Ramos (cell line): Measurements from ENCODE around the gene NFKBIB.

Experiments
- in situ Hi-C: fragments of 300-500 bp; cut with MboI; formaldehyde crosslinking; loops from one replicate; pipeline ENCODE4 v1.14.3; 2022; ENCODE audit warnings: low sequenced_read_pairs; ENCODE audit not compliant: unreplicated experiment

The NFKBIB gene

GRCh38 chr19:38900743-38901190 lies 998 bp downstream of the NFKBIB start:
- in situ Hi-C loops, result no loop called here

- in situ Hi-C loops, result no loop called here
Observed at GRCh38 chr19:38901683-38902082, 1.9 kb downstream of the NFKBIB start.

DNA sequence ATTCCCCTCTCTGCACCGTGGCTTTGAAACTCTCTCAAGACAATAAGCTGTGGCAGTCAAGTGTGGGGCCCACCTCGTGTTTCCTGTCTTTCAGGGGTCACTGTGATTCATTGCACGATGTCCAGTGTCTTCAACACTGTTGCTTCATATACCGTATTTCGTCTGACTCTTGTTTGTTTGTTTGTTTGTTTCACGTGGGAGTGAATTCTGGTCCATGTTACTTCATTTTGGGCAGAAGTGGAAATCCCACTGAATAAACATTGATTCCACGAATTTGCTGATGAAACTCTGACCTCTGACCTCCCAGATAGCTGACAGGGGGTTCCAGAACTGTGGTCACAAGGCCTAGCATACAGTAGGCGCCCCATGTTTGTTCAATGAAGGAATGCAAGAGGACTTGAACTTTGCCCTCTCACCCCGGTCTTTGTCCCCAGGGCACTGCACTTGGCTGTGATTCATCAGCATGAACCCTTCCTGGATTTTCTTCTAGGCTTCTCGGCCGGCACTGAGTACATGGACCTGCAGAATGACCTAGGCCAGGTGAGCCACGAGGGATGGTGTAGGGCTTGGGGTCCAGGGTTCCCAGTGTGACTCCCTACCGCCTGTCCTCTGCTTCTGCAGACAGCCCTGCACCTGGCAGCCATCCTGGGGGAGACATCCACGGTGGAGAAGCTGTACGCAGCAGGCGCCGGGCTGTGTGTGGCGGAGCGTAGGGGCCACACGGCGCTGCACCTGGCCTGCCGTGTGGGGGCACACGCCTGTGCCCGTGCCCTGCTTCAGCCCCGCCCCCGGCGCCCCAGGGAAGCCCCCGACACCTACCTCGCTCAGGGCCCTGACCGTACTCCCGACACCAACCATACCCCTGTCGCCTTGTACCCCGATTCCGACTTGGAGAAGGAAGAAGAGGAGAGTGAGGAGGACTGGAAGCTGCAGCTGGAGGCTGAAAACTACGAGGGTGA lies 5.1 kb downstream of the NFKBIB start:
- in situ Hi-C loops, result no loop called here

DNA sequence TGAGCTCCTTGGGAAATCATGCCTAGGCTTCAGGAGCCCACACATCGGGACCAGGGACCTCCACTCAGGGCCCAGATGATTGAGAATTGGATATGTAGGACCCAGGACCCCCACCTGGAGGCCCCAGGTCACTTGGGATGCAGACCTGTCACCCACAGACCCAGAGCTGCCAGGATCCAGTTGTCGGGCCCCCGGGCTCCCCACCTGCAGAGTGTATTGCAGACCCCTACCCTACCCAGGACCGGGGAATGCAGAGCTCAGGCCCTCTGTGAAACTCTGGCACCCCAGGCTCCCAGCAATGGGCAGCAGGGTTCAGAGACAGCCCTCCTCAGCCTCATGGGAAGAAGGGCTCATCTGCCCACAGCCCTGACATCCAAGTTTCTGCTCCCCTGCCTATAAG lies 5.9 kb downstream of the NFKBIB start:
- in situ Hi-C loops, result no loop called here

DNA sequence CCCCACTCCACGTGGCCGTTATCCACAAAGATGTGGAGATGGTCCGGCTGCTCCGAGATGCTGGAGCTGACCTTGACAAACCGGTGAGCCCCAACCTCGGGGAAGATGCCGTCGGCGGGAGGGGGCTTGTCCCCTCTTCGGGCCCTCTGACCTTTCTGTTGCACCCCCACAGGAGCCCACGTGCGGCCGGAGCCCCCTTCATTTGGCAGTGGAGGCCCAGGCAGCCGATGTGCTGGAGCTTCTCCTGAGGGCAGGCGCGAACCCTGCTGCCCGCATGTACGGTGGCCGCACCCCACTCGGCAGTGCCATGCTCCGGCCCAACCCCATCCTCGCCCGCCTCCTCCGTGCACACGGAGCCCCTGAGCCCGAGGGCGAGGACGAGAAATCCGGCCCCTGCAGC lies 7.5 kb downstream of the NFKBIB start:
- in situ Hi-C loops, result no loop called here

GRCh38 chr19:38907670-38908069 lies 7.9 kb downstream of the NFKBIB start:
- in situ Hi-C loops, result no loop called here

GRCh38 chr19:38908911-38909310 lies 9.1 kb downstream of the NFKBIB start:
- in situ Hi-C loops, result no loop called here

DNA sequence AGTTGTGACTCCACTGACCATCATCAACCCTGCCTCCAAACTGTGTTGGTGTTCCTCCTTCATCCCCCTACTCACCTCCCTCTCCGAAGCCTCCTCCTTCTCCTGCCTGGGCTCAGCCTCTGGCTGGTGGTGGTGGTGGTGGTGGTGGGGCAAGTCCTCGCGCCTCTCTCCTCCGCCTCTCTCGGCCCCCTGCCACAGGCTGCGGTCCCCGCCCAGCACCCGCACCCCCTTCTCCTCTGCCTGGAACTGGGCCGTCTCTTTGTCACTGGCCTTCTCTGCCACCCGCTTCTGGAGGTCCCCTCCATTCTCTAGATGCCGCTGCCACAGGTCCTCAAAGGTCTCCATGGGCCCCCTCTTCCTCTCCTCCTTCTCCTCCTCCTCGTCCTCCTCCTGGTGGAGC lies 10.7 kb downstream of the NFKBIB start:
- in situ Hi-C loops, result no loop called here

- in situ Hi-C loops, result no loop called here
Observed at GRCh38 chr19:38911388-38912001, 11.7 kb downstream of the NFKBIB start.

- in situ Hi-C loops, result no loop called here
Observed at GRCh38 chr19:38912600-38913514, 13.1 kb downstream of the NFKBIB start.

GRCh38 chr19:38913958-38914357 lies 14.2 kb downstream of the NFKBIB start:
- in situ Hi-C loops, result no loop called here

- in situ Hi-C loops, result no loop called here
Observed at GRCh38 chr19:38915329-38916321, 15.9 kb downstream of the NFKBIB start.

DNA sequence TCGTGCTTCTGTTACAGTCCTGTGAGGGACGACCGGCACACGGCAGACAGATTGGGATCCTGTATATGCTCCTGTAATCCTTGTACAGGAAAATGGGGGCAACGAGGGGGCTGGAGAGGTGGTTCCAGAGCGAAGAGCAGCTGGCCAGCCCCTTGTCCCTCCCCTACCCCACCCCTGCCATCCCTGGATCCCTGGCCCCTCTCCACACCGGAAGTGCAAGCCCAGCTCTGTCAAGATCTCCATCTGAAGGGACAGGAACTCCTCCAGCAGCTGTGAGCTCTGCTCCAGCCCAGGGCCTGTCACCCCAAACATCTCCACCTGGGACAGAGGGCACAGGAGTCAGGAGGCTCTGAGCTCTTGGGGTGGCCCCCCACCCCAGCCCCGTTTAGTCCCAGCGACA lies 17.7 kb downstream of the NFKBIB start:
- in situ Hi-C loops, result no loop called here

- in situ Hi-C loops, result no loop called here
Observed at GRCh38 chr19:38917921-38918491, 18.2 kb downstream of the NFKBIB start.

DNA sequence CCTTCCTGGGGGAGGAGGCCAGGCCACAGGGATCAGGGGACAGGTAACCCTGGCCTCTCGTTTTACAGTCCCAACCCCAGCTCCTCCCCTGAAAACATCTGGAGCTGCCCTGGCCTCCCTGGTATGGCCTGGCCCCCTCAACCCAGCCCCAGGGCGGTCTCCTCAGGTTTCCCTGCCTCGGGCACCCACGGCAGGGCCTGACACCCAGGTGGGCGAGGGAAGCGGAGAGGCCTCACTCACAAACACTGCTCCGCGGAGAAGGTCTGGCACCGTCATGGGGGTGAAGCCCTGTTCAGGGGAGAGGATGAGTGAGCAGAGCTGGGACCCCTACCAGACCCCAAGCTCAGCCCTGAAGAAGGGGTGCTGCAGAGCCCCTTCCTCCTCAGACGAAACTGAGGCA lies 18.8 kb downstream of the NFKBIB start:
- in situ Hi-C loops, result no loop called here

DNA sequence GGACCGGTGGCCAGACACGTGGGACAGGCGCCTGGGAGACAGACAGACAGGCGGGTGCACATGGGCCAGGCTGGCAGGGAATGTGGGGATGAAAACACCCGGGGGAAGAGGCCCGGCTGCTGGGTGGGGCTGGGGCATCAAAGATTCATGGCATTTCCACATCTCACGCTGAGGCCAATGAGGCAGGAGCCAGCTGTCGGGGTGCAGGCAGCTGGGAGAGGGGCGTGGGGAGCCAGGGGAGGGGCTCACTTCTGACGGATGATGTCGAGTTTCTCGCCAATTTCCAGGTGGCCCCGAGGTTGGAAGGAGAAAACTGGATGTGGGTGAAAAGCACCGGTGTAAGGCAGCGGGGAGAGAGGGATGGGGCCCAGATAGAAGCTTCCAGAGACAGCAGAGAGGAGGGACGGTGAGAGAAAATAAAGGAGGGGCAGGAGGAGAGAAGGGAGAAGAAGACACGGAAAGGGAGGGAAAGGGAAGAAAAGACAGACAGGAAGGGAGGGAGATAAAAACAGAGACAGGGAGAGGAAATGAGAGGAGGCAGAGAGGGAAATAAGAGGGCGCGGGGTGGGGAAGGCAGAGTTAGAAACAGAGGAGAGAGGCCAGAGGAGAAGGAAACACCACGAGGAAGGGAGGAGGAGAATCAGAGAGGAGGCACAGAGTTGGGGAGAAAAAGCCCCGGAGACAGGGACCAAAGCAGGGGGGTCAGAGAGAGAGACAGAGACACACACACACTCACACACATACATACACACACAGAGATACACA lies 20.2 kb downstream of the NFKBIB start:
- in situ Hi-C loops, result no loop called here

DNA sequence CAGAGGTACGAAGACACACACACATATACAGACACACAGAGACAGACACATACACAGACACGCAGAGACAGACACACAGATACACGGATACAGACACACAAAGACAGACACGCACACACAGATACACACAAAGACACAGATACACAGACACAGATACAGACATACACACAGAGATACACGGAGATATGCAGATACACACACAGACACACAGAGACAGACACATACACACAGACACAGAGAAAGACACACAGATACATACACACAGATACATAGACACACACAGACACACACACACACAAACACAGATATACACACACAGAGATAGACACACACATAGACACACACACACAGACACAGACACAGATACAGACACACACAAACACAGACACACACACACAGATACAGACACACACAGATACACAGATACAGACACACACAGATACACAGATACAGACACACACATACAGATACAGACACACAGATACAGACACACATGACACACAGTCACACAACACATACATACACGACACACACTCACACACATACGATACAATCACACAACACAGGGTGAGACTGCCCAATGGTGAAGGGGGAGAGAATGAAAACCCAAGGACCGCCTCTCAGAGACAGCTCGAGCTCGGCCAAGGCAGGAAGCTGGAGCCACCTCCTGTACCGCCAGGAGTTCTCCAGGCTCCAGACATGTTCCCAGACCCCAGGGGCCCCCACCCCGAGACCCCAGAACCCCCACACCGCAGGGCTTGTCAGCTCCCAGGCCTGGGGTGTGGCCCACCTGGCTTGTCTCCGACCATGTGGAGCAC lies 21.0 kb downstream of the NFKBIB start:
- in situ Hi-C loops, result no loop called here
